LNCaP clone FGC (cell line): Measurements from ENCODE around the gene SEMA6A.

Experiments used
- DNase-seq: peaks from one replicate; pipeline ENCODE4 v3.0.0-alpha.2; 2011; ENCODE audit warnings: low read depth
- H3K4me3 ChIP-seq: 2 replicates; pipeline ENCODE4 v1.5.1; 2011; ENCODE audit warnings: mild to moderate bottlenecking, low read depth, low read length, control low read depth
- CTCF ChIP-seq: IDR thresholded peaks from 2 replicates; pipeline ENCODE4 v1.5.1; 2012; ENCODE audit warnings: mild to moderate bottlenecking; ENCODE audit not compliant: control insufficient read depth, insufficient read depth; ENCODE audit errors: extremely low read depth

The SEMA6A gene

GRCh38 chr5:116438979-116439554 lies 135.6 kb downstream of the SEMA6A start:
- DNase-seq, result no peak
- no peak overlapping the region for H3K4me3 ChIP-seq
- no peak for TF ChIP-seq CTCF

GRCh38 chr5:116437922-116438578 lies 136.6 kb downstream of the SEMA6A start:
- TF ChIP-seq CTCF, result no peak
- no peak for DNase-seq

GRCh38 chr5:116437351-116437705 lies 137.3 kb downstream of the SEMA6A start:
- no peak overlapping the region for H3K4me3 ChIP-seq
- no peak for DNase-seq
- no peak for TF ChIP-seq CTCF

More at GRCh38 chr5:116437922-116438578, 136.6 kb downstream of the SEMA6A start:
- no peak overlapping the region for H3K4me3 ChIP-seq

GRCh38 chr5:116436674-116437350 lies 137.8 kb downstream of the SEMA6A start:
- no peak for DNase-seq
- H3K4me3 ChIP-seq, result no peak overlapping the region
- no peak for TF ChIP-seq CTCF

GRCh38 chr5:116428966-116429365 lies 145.7 kb downstream of the SEMA6A start:
- TF ChIP-seq CTCF, result no peak
- no peak for DNase-seq
- no peak overlapping the region for H3K4me3 ChIP-seq

- no peak for TF ChIP-seq CTCF
- no peak overlapping the region for H3K4me3 ChIP-seq
- DNase-seq, result no peak
Observed at GRCh38 chr5:116428413-116428812, 146.2 kb downstream of the SEMA6A start.
